Suprapubic skin (tissue), 3 donors: ENCODE measurements around the gene FLNB.

Experiments
- POLR2AphosphoS5 ChIP-seq, 3 donors: sonication (generic); formaldehyde crosslinking; IDR thresholded peaks; one replicate each; pipeline ENCODE4 v1.6.1; 2017; ENCODE audit warnings: antibody characterized with exemption in 3 of 3
- TF ChIP-seq, protein P1 (sequence below), 2 donors: fragments of 200-600 bp in 1 of 2; fragments of 450-650 bp in 1 of 2; sonication (generic) in 1 of 2; IDR thresholded peaks; one replicate each; pipeline ENCODE4 v1.5.1; 2016 to 2019; ENCODE audit warnings: antibody characterized with exemption in 2 of 2, mild to moderate bottlenecking in 1 of 2, moderate library complexity in 1 of 2

DNA sequence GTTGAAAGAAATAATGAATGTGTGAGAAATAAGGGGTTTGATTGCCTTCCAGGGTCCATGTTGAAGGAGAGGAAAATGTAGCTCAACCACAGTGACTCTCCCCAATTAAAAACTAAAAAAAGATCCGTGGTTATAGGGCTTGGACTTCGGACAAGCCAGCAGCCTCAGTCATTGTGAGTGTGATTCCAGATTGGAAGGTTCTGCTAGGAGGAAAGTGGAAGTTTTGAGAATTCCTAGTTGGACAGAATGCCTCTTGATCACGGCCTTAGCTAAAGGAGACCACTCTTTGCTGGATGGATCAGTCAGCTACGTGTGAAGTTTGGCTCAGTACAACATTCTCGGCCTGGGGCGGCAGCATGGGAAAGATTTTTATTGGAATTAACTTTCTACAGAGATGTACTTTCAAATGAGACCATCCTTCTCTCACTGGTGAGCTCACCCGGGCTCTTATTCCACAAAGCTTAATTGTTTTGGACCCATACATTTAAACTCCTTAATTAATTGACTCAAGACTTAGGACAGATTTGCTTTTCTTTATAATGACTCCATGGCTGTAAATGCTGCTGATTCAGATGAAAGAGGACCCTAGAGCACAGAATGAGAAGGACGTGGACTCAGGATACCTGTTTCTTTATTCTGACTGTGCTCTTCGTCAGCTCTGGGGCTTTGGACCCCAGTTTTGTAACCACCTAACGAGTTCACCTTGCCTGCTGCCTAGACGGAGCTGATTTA lies 27.5 kb downstream of the FLNB start:
- no peak for TF ChIP-seq POLR2AphosphoS5 (IDR thresholded peaks at IDR 0.05)
- TF ChIP-seq, protein P1, sequence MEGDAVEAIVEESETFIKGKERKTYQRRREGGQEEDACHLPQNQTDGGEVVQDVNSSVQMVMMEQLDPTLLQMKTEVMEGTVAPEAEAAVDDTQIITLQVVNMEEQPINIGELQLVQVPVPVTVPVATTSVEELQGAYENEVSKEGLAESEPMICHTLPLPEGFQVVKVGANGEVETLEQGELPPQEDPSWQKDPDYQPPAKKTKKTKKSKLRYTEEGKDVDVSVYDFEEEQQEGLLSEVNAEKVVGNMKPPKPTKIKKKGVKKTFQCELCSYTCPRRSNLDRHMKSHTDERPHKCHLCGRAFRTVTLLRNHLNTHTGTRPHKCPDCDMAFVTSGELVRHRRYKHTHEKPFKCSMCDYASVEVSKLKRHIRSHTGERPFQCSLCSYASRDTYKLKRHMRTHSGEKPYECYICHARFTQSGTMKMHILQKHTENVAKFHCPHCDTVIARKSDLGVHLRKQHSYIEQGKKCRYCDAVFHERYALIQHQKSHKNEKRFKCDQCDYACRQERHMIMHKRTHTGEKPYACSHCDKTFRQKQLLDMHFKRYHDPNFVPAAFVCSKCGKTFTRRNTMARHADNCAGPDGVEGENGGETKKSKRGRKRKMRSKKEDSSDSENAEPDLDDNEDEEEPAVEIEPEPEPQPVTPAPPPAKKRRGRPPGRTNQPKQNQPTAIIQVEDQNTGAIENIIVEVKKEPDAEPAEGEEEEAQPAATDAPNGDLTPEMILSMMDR (IDR thresholded peaks at IDR 0.05) = no peak
